Transverse colon (tissue), 4 donors: Measurements from ENCODE around the gene FBXO8. TPM values are rescaled to one million over a fixed set of nuclear protein-coding genes. Genes with fewer than 3 reads are reported as not detected.

Experiments used
- DNase-seq: peaks from one replicate; pipeline ENCODE4 v3.0.0-alpha.2; 2019
- H3K27ac ChIP-seq, 4 donors: fragments of 200-600 bp; sonication (generic); 2 replicates each; pipeline ENCODE4 v1.5.1; 2016 to 2018; ENCODE audit warnings: inconsistent platforms in 4 of 4
- H3K27me3 ChIP-seq: fragments of 200-600 bp; sonication (generic); 2 replicates; pipeline ENCODE4 v1.5.1; 2017; ENCODE audit warnings: inconsistent platforms
- H3K36me3 ChIP-seq, 4 donors: fragments of 200-600 bp; sonication (generic); 2 replicates each; pipeline ENCODE4 v1.5.1; 2017 to 2019; ENCODE audit warnings: inconsistent platforms in 4 of 4
- H3K4me1 ChIP-seq, 4 donors: fragments of 200-600 bp; sonication (generic); 2 replicates each; pipeline ENCODE4 v1.5.1; 2017 to 2020; ENCODE audit warnings: inconsistent platforms in 4 of 4
- H3K4me3 ChIP-seq, 4 donors: fragments of 200-600 bp; sonication (generic); 1 replicate in 1 of 4; 2 replicates in 3 of 4; pipeline versions ENCODE4 v1.5.1 to v1.6.1; 2017 to 2019; ENCODE audit warnings: inconsistent platforms in 4 of 4
- H3K9me3 ChIP-seq, 2 donors: fragments of 200-600 bp; sonication (generic); 2 replicates each; pipeline ENCODE4 v1.5.1; 2017 to 2019; ENCODE audit warnings: inconsistent platforms in 2 of 2
- EP300 ChIP-seq: sonication (generic); formaldehyde crosslinking; IDR thresholded peaks from one replicate; pipeline ENCODE4 v1.6.1; 2017; ENCODE audit warnings: antibody characterized with exemption, low read depth
- POLR2A ChIP-seq: fragments of 450-650 bp; IDR thresholded peaks from one replicate; pipeline ENCODE4 v1.6.1; 2016; ENCODE audit warnings: antibody characterized with exemption, mild to moderate bottlenecking, moderate library complexity
- POLR2AphosphoS5 ChIP-seq, 3 donors: sonication (generic); formaldehyde crosslinking; IDR thresholded peaks; one replicate each; pipeline ENCODE4 v1.6.1; 2016; ENCODE audit warnings: antibody characterized with exemption in 3 of 3
- WGBS, 2 donors: methylation state at CpG; one replicate each; pipeline ENCODE4 v1.1.5; 2018; ENCODE audit warnings: low coverage in 1 of 2; 5-methylcytosine and 5-hydroxymethylcytosine counted together
- in situ Hi-C, 4 donors: fragments of 200-750 bp; cut with MboI; loops; one replicate each; pipeline versions ENCODE4 v1.15.0 to v1.15.1; 2017; ENCODE audit warnings: low sequenced_read_pairs in 3 of 4, low pct_ligation_motif_present in 1 of 4, low pct_unique_long_range_greater_than_20kb in 1 of 4
- intact Hi-C: fragments of 100-400 bp; cut with DNase I; formaldehyde crosslinking; loops from one replicate; pipeline ENCODE4 v1.15.1; 2023; ENCODE audit warnings: low total_unique reads
- total RNA-seq, 4 donors: library from RNA; depleted of rRNA; stranded (reverse); fragments of >200 nt; gene quantifications; one replicate each; pipeline ENCODE4 v1.1.0, GENCODE V29; 2016
- TF ChIP-seq, protein P1 (sequence below), 5 experiments: fragments of 200-600 bp in 3 of 5; fragments of 450-650 bp in 2 of 5; sonication (generic) in 3 of 5; IDR thresholded peaks; 1 replicate in 2 of 5; 2 replicates in 3 of 5; pipeline ENCODE4 v1.5.1; 2016 to 2017; ENCODE audit warnings: antibody characterized with exemption in 5 of 5, inconsistent platforms in 3 of 5, mild to moderate bottlenecking in 2 of 5, moderate library complexity in 1 of 5

FBXO8 gene
- total RNA-seq, 4 donors from 2014 or later, result 30.1 to 45.3 (median 37.1) TPM

DNA sequence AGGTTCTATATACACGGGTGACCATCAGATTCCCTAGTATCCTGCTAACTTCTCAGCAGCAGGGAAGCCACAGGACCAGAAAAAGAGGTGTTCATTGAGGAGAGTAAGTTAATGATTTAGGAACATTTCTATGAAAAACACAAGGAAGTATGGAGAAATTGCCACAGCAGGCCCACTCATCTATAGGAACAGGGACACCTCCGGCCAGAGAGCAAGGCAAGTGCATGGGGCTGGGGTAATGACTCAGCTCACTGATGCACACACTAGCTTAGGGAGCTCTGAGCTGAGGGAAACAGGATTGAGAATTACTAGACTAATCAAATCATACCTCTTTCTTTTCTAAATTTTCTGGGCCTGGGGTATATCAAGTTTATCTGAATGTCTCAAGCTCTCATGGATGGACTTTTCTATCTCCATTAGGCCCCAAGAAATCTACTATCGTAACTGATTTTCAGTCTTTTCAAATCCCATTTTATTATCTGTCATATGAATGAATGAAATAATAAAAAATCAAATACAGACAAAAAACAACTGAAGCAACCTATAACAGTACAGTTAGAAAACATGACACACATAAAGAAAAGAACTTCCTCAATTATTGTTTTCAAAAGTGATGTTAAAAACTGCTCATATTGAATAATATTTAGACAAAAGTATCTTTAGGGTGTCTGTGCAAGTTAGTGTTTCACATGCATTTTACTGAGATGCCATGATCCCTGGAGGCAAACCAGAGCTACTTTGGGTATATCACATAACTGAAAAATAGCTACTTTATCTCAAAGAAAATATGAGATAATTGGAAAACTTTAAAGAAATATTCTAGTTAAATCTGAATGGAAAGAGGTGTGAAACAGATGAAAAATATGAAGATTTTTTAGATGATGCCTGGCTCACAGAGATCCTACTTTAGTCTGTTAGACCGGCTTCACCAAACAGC is 89.8 kb downstream of the FBXO8 start:
- Histone ChIP-seq H3K4me3 (no peak overlapping the region), H3K36me3 (no peaks in the 10 kb centered on the region), H3K4me1 (no peaks in the 10 kb centered on the region), H3K9me3 (no peaks in the 10 kb centered on the region), H3K27me3 (no peaks in the 10 kb centered on the region), H3K27ac (no peak overlapping the region)
- WGBS, 2 donors, result 73 to 86% methylated on average over 4 of the region's 4 CpGs
- in situ Hi-C loops, result no loop called here
- TF ChIP-seq EP300 (no peak), POLR2A (no peak), POLR2AphosphoS5 (IDR thresholded peaks at IDR 0.05) (no peak)
- TF ChIP-seq, protein P1, sequence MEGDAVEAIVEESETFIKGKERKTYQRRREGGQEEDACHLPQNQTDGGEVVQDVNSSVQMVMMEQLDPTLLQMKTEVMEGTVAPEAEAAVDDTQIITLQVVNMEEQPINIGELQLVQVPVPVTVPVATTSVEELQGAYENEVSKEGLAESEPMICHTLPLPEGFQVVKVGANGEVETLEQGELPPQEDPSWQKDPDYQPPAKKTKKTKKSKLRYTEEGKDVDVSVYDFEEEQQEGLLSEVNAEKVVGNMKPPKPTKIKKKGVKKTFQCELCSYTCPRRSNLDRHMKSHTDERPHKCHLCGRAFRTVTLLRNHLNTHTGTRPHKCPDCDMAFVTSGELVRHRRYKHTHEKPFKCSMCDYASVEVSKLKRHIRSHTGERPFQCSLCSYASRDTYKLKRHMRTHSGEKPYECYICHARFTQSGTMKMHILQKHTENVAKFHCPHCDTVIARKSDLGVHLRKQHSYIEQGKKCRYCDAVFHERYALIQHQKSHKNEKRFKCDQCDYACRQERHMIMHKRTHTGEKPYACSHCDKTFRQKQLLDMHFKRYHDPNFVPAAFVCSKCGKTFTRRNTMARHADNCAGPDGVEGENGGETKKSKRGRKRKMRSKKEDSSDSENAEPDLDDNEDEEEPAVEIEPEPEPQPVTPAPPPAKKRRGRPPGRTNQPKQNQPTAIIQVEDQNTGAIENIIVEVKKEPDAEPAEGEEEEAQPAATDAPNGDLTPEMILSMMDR (IDR thresholded peaks at IDR 0.05), result no peak
- intact Hi-C loops, result no loop called here
- no peak for DNase-seq

DNA sequence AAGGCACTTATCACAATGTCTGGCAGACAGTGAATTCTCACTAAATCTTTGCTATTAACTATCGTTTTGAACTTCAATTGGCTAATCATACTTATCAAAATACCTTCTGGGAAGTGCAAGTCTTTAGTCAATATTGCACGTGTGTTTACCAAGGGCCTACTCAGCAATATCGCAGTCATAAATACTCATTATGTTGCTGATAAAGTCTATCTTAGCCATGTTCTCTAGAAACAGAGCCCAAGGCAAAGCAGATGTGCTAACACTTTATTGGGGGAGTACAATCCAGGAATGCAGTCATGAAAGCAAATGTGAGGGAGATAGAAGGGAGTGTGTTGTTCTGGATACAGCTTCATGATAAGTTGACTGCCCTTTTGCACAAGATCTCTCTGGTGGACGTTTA is 90.5 kb downstream of the FBXO8 start:
- Histone ChIP-seq H3K4me1 (no peaks in the 10 kb centered on the region), H3K27me3 (no peaks in the 10 kb centered on the region), H3K9me3 (no peaks in the 10 kb centered on the region), H3K4me3 (no peak overlapping the region), H3K27ac (no peak overlapping the region), H3K36me3 (no peaks in the 10 kb centered on the region)
- no peak for DNase-seq
- 68 to 78% methylated on average over 2 to 4 of the region's 4 CpGs for WGBS, 2 donors
- in situ Hi-C loops (no loop called here), intact Hi-C loops (no loop called here)
- TF ChIP-seq POLR2A, result no peak
- TF ChIP-seq, protein P1 (IDR thresholded peaks at IDR 0.05), result no peak
- no peak for TF ChIP-seq EP300
- no peak for TF ChIP-seq POLR2AphosphoS5 (IDR thresholded peaks at IDR 0.05)

DNA sequence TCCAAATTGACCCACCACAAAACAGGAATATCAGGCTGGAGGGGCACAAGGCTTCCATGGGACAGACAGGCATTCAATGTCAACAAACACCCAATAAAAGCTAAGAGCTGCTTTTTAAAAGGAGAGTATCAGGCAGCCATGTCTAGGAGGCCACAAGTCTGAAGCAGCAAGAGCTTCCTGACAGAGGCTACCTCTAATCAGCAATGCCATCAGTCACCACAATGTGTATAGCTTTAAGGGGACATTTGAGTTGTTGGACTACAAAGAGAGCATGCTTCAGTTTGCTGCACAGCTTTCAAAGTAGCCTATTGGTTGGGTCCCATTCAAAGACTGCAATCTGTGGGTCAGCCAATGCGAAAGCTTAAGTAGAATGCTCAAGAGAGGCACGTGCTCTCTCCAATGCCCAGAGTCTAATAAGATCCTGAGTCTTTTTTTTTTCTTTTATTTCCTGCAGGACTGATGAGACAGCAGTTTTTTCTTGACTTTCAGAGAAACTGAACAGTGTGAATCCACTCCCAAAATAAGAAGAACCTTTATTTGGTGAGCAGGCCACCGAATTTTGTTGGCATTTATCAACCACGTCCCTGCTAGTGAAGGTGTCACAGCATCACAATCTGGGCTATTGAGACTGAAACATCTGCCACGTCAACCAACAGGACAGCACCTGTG is 92.5 kb downstream of the FBXO8 start:
- DNase-seq, result no peak
- intact Hi-C loops, result no loop called here
- H3K9me3 ChIP-seq, result no peaks in the 10 kb centered on the region
- H3K36me3 ChIP-seq, result no peaks in the 10 kb centered on the region
- H3K27ac ChIP-seq, result no peak overlapping the region
- H3K4me3 ChIP-seq, result no peak overlapping the region
- no peak for TF ChIP-seq POLR2A
- TF ChIP-seq, protein P1 (IDR thresholded peaks at IDR 0.05), result no peak
- TF ChIP-seq POLR2AphosphoS5 (IDR thresholded peaks at IDR 0.05), result no peak
- TF ChIP-seq EP300, result no peak
- 67 to 71% methylated on average over 1 to 5 of the region's 5 CpGs for WGBS, 2 donors
- H3K27me3 ChIP-seq, result no peaks in the 10 kb centered on the region
- H3K4me1 ChIP-seq, result no peaks in the 10 kb centered on the region
- in situ Hi-C loops, result no loop called here

DNA sequence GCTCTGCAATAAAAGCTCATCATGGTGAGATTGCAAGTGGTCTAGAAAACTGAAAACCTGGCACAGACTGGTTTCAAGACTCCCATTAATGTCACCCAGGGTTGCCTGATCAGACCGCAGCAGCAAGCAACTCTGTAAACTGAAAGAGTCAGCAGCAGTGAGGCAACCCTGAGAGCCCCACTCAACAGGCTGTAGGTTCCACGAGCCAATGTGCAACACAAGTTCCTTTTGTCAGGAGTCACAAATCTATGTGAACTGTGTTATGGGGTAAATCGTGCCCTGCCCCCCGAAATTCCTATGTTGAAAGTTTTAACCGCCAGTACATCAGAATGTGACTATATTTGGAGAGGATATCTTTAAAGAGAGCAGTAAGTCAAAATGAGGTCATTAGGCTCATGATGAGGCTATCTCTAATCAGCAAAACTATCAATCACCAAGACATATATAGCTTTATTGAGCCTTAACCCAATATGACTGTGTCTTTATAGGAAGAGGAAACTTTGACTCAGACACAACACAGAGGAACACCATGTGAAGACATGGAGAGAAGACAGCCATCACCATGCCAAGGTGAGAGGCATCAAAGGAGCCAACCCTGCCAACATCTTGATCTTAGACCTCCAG is 94.0 kb downstream of the FBXO8 start:
- in situ Hi-C loops, result no loop called here
- intact Hi-C loops, result no loop called here
- Histone ChIP-seq H3K36me3 (no peaks in the 10 kb centered on the region), H3K4me3 (no peak overlapping the region), H3K4me1 (no peaks in the 10 kb centered on the region), H3K9me3 (no peaks in the 10 kb centered on the region), H3K27me3 (no peaks in the 10 kb centered on the region), H3K27ac (no peak overlapping the region)
- no peak for DNase-seq
- 59% methylated on average over 5 of the region's 5 CpGs; no CpG with 5 or more reads in 1 of the 2 donors for WGBS, 2 donors
- TF ChIP-seq EP300 (no peak), POLR2A (no peak), POLR2AphosphoS5 (IDR thresholded peaks at IDR 0.05) (no peak)
- TF ChIP-seq, protein P1 (IDR thresholded peaks at IDR 0.05), result no peak
